Measurements from ENCODE around the gene COL12A1. TPM values are rescaled to one million over a fixed set of nuclear protein-coding genes. Genes with fewer than 3 reads are reported as not detected.

Gene COL12A1
- total and polyA plus RNA-seq, 2 experiments from 2014 or later: 0.32 to 0.66 TPM

GRCh38 chr6:75230484-75231325 is 24.9 kb upstream of the COL12A1 start:
- H3K4me3 ChIP-seq: no peak overlapping the region
- TF ChIP-seq CTCF (IDR thresholded peaks at IDR 0.05; ENCODE audit: low read depth, low read length): peak; percentile 84

GRCh38 chr6:75224303-75224926 is 18.6 kb upstream of the COL12A1 start:
- TF ChIP-seq CTCF (IDR thresholded peaks at IDR 0.05; ENCODE audit: low read depth, low read length): no peak
- Histone ChIP-seq H3K9me3 (ENCODE audit: low read depth) (no peaks in the 10 kb centered on the region), H3K36me3 (no peaks in the 10 kb centered on the region), H3K27ac (no peak overlapping the region), H3K27me3 (no peaks in the 10 kb centered on the region), H3K4me1 (ENCODE audit: low read depth) (no peaks in the 10 kb centered on the region), H3K4me3 (no peak overlapping the region)
- DNase-seq (ENCODE audit: low read depth in 1 of 2, low spot score in 1 of 2): no peak

More at GRCh38 chr6:75230484-75231325, 24.9 kb upstream of the COL12A1 start:
- no peaks in the 10 kb centered on the region for H3K9me3 ChIP-seq (ENCODE audit: low read depth)
- no peaks in the 10 kb centered on the region for H3K27me3 ChIP-seq
- H3K4me1 ChIP-seq (ENCODE audit: low read depth): no peaks in the 10 kb centered on the region
- DNase-seq (ENCODE audit: low read depth in 1 of 2, low spot score in 1 of 2): peak; percentile 61 to 76
- H3K36me3 ChIP-seq: no peaks in the 10 kb centered on the region
- no peak overlapping the region for H3K27ac ChIP-seq

GRCh38 chr6:75223428-75223827 is 17.6 kb upstream of the COL12A1 start:
- no peak overlapping the region for H3K27ac ChIP-seq
- H3K9me3 ChIP-seq (ENCODE audit: low read depth): no peaks in the 10 kb centered on the region
- H3K4me3 ChIP-seq: no peak overlapping the region
- no peak for TF ChIP-seq CTCF (IDR thresholded peaks at IDR 0.05; ENCODE audit: low read depth, low read length)
- no peak for DNase-seq (ENCODE audit: low read depth in 1 of 2, low spot score in 1 of 2)
- no peaks in the 10 kb centered on the region for H3K4me1 ChIP-seq (ENCODE audit: low read depth)
- H3K36me3 ChIP-seq: no peaks in the 10 kb centered on the region
- no peaks in the 10 kb centered on the region for H3K27me3 ChIP-seq

- H3K27me3 ChIP-seq: no peaks in the 10 kb centered on the region
- no peaks in the 10 kb centered on the region for H3K4me1 ChIP-seq (ENCODE audit: low read depth)
- no peak for DNase-seq (ENCODE audit: low read depth in 1 of 2, low spot score in 1 of 2)
- no peak overlapping the region for H3K27ac ChIP-seq
- no peak for TF ChIP-seq CTCF (IDR thresholded peaks at IDR 0.05; ENCODE audit: low read depth, low read length)
- H3K9me3 ChIP-seq (ENCODE audit: low read depth): no peaks in the 10 kb centered on the region
- no peaks in the 10 kb centered on the region for H3K36me3 ChIP-seq
- H3K4me3 ChIP-seq: no peak overlapping the region
Observed at GRCh38 chr6:75222261-75222660, 16.4 kb upstream of the COL12A1 start.

GRCh38 chr6:75221116-75221515 is 15.3 kb upstream of the COL12A1 start:
- Histone ChIP-seq H3K4me3 (no peak overlapping the region), H3K27ac (no peak overlapping the region), H3K27me3 (no peaks in the 10 kb centered on the region), H3K36me3 (no peaks in the 10 kb centered on the region), H3K9me3 (ENCODE audit: low read depth) (no peaks in the 10 kb centered on the region), H3K4me1 (ENCODE audit: low read depth) (no peaks in the 10 kb centered on the region)
- no peak for TF ChIP-seq CTCF (IDR thresholded peaks at IDR 0.05; ENCODE audit: low read depth, low read length)
- DNase-seq (ENCODE audit: low read depth in 1 of 2, low spot score in 1 of 2): no peak

Data from cardiac muscle cell (in vitro differentiated cells and primary cell).